GM12892 (cell line): ENCODE results near the gene TBC1D3B.

Source experiments
- POLR2A ChIP-seq: IDR thresholded peaks from 2 replicates; pipeline ENCODE4 v1.6.1; 2011; ENCODE audit warnings: low read depth, low read length, control low read depth
- POLR2AphosphoS5 ChIP-seq: IDR thresholded peaks from 2 replicates; pipeline ENCODE4 v1.6.1; 2011; ENCODE audit warnings: low read depth, low read length, control low read depth

DNA sequence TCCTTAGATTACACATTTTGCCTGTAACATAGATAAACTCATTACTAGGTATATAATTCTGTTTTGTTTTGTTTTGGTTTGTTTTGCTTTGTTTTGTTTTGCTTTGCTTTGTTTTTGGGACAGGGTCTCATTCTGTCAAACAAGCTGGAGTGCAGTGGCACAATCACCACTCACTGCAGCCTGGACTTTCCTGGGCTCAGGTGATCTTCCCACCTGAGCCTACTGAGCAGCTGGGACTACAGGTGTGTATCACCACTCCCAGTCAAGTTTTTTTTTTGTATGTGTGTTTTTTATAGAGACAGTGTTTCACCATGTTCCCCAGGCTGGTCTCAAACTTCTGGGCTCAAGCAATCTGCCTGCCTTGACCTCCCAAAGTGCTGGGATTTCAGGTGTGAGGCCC lies 33.1 kb upstream of the TBC1D3B start:
- no peak for TF ChIP-seq POLR2A
- no peak for TF ChIP-seq POLR2AphosphoS5
